GM12878 (cell line): ENCODE measurements around the gene LILRB3. TPM values are rescaled to one million over a fixed set of nuclear protein-coding genes. Genes with fewer than 3 reads are reported as not detected.
"Not testable (repeated sequence)": the region's sequence is repeated elsewhere in the genome, so short reads cannot be mapped to it uniquely, and the experiment has no call there.

Experiments
- ATAC-seq: fragments of 200-7000 bp; cut with Tn5 transposase; 3 replicates; pipeline ENCODE4 v1.9.1; 2020; ENCODE audit warnings: mild to moderate bottlenecking, moderate library complexity
- BruUV-seq: library from RNA; stranded (reverse); fragments of 400-500 nt; replicated peaks from 2 replicates; lab custom pipeline; 2021; lab: Mats Ljungman, UMichigan
- CTCF ChIA-PET: fragments of 300-600 bp; sonication (Branson Sonifier 250); formaldehyde crosslinking; extraction: SDS; loops from one replicate; lab custom pipeline; 2021; ENCODE audit warnings: inconsistent platforms; lab: Yijun Ruan, JAX
- POLR2A ChIA-PET: fragments of 350-600 bp; formaldehyde crosslinking; extraction: SDS; loops from one replicate; lab custom pipeline; 2021; ENCODE audit warnings: inconsistent platforms; lab: Charles Lee
- RAD21 ChIA-PET: fragments of 300-600 bp; sonication (Branson Sonifier 250); formaldehyde crosslinking; loops from one replicate; lab custom pipeline; 2023; ENCODE audit warnings: antibody characterized with exemption; ENCODE audit not compliant: unreplicated experiment; lab: Charles Lee
- SMC1A ChIA-PET: fragments of 300-600 bp; sonication (Branson Sonifier 250); formaldehyde crosslinking; loops from one replicate; lab custom pipeline; 2023; ENCODE audit not compliant: unreplicated experiment, uncharacterized antibody; lab: Charles Lee
- DNase-seq: peaks from one replicate; pipeline ENCODE4 v3.0.0-alpha.2; 2011; ENCODE audit warnings: low read depth, low spot score
- FAIRE-seq: peaks from 3 replicates; lab custom pipeline; 2011; peaks lifted over from hg19 to GRCh38; lab: Jason Lieb, UNC
- H2AFZ ChIP-seq: 2 replicates; pipeline ENCODE4 v1.6.0; 2011; ENCODE audit warnings: low read depth, low read length, control low read depth; ENCODE audit not compliant: control insufficient read depth
- H3K27ac ChIP-seq: 2 replicates; pipeline ENCODE4 v1.5.1; 2011; ENCODE audit warnings: control low read depth; ENCODE audit not compliant: control insufficient read depth, insufficient read depth
- H3K27me3 ChIP-seq, 2 experiments: replicated peaks in 1 of 2; 2 replicates each; pipeline versions ENCODE4 v1.6.0 to v1.6.1; 2011; ENCODE audit warnings: low read length in 1 of 2; ENCODE audit not compliant: control insufficient read depth in 2 of 2, insufficient read depth in 2 of 2
- H3K36me3 ChIP-seq, 2 experiments: 2 replicates each; pipeline ENCODE4 v1.5.1; 2011; ENCODE audit warnings: low read length in 1 of 2; ENCODE audit not compliant: control insufficient read depth in 2 of 2, insufficient read depth in 2 of 2
- H3K4me1 ChIP-seq: 2 replicates; pipeline ENCODE4 v1.6.1; 2011; ENCODE audit warnings: mild to moderate bottlenecking, low read length, moderate library complexity, mixed read lengths; ENCODE audit not compliant: control insufficient read depth, insufficient read depth
- H3K4me2 ChIP-seq: 2 replicates; pipeline ENCODE4 v1.6.0; 2011; ENCODE audit warnings: control low read depth; ENCODE audit not compliant: control insufficient read depth, insufficient read depth
- H3K4me3 ChIP-seq: fragments of 200-600 bp; sonication (generic); 2 replicates; pipeline ENCODE4 v1.5.1; 2016
- H3K79me2 ChIP-seq: 2 replicates; pipeline ENCODE4 v1.6.0; 2011; ENCODE audit warnings: low read length; ENCODE audit not compliant: control insufficient read depth, insufficient read depth
- H3K9ac ChIP-seq: 2 replicates; pipeline ENCODE4 v1.8.0; 2011; ENCODE audit warnings: low read length, control low read depth, mixed read lengths; ENCODE audit not compliant: control insufficient read depth, insufficient read depth
- H3K9me3 ChIP-seq: replicated peaks from 3 replicates; pipeline ENCODE4 v1.5.1; 2011; ENCODE audit warnings: mild to moderate bottlenecking, low read length; ENCODE audit not compliant: control insufficient read depth, insufficient read depth
- H4K20me1 ChIP-seq: 2 replicates; pipeline ENCODE4 v1.6.0; 2011; ENCODE audit not compliant: control insufficient read depth, insufficient read depth
- ATF2 ChIP-seq: IDR thresholded peaks from 2 replicates; pipeline ENCODE4 v1.6.1; 2012; ENCODE audit warnings: low read length, inconsistent platforms
- KLF5 ChIP-seq: fragments of 450-650 bp; IDR thresholded peaks from 2 replicates; pipeline ENCODE4 v1.6.1; 2014; ENCODE audit warnings: mild to moderate bottlenecking; ENCODE audit not compliant: partially characterized antibody
- MEF2A ChIP-seq: IDR thresholded peaks from 2 replicates; pipeline ENCODE4 v1.6.1; 2011; ENCODE audit warnings: low read depth, mild to moderate bottlenecking, low read length, moderate library complexity; ENCODE audit not compliant: insufficient read depth
- MYB ChIP-seq: fragments of 150-350 bp; IDR thresholded peaks from 2 replicates; pipeline ENCODE4 v1.6.1; 2014; ENCODE audit warnings: mild to moderate bottlenecking, low read depth, low read length, borderline replicate concordance
- PAX8 ChIP-seq: fragments of 450-650 bp; IDR thresholded peaks from 2 replicates; pipeline ENCODE4 v1.6.1; 2017; ENCODE audit warnings: mild to moderate bottlenecking, moderate library complexity
- RUNX3 ChIP-seq: IDR thresholded peaks from 2 replicates; pipeline ENCODE4 v1.6.1; 2012; ENCODE audit warnings: low read length, inconsistent platforms
- YY1 ChIP-seq: IDR thresholded peaks from 2 replicates; pipeline ENCODE4 v1.6.1; 2011; ENCODE audit warnings: low read depth, mild to moderate bottlenecking, low read length
- ZNF622 ChIP-seq: fragments of 450-650 bp; IDR thresholded peaks from 2 replicates; pipeline ENCODE4 v1.6.1; 2017; ENCODE audit warnings: mild to moderate bottlenecking, inconsistent platforms
- WGBS: methylation state at CpG from one replicate; pipeline ENCODE4 v1.1.6; 2016; ENCODE audit warnings: low lambda C conversion rate; ENCODE audit not compliant: insufficient replicate concordance, insufficient coverage; ENCODE audit errors: missing lambda C conversion rate; 5-methylcytosine and 5-hydroxymethylcytosine counted together
- in situ Hi-C: fragments of 300-500 bp; cut with MboI; formaldehyde crosslinking; loops from 9 replicates; pipeline ENCODE4 v1.14.3; 2018; ENCODE audit warnings: mixed read lengths
- intact Hi-C: fragments of 100-400 bp; cut with micrococcal nuclease; formaldehyde crosslinking; loops from one replicate; pipeline ENCODE4 v1.14.2; 2022; ENCODE audit not compliant: unreplicated experiment
- polyA plus RNA-seq, 11 experiments: library from polyadenylated mRNA; depleted of rRNA in 4 of 11; unstranded in 6 of 11; stranded (reverse) in 5 of 11; fragments of >200 nt; fragmentation: Nextera tagmentation in 4 of 11; fragmentation: Illumina TruSeq in 1 of 11; extraction: Ambion mirVana in 4 of 11; extraction: Trizol in 1 of 11; gene quantifications; 1 replicate in 1 of 11; 2 replicates in 10 of 11; pipeline versions ENCODE4 v1.2.1 to v1.2.3, GENCODE V29; 2011 to 2016; ENCODE audit warnings: inconsistent platforms in 2 of 11, missing spikeins in 2 of 11, low read depth in 1 of 11
- total RNA-seq, 4 experiments: library from RNA; depleted of rRNA in 3 of 4; stranded (reverse); fragments of >200 nt in 3 of 4; fragmentation: Illumina TruSeq in 1 of 4; extraction: Trizol in 1 of 4; gene quantifications; 2 replicates each; pipeline versions ENCODE4 v1.2.1 to v1.2.3, GENCODE V29; 2013 to 2021
- TF ChIP-seq, protein P1 (sequence below): IDR thresholded peaks from 2 replicates; pipeline ENCODE4 v1.6.1; 2012; ENCODE audit warnings: low read depth, low read length, improper control_type of control experiment
- TF ChIP-seq, protein P2 (sequence below), 3 experiments: IDR thresholded peaks in 2 of 3; conservative IDR thresholded peaks in 1 of 3; 2 replicates each; pipeline ENCODE4 v1.5.1; 2011; ENCODE audit warnings: low read depth in 3 of 3, low read length in 3 of 3, mild to moderate bottlenecking in 3 of 3, control low read depth in 2 of 3, moderate library complexity in 2 of 3, inconsistent platforms in 1 of 3, mixed read lengths in 1 of 3; ENCODE audit not compliant: control insufficient read depth in 2 of 3, insufficient read depth in 1 of 3; ENCODE audit errors: extremely low read depth in 1 of 3

The LILRB3 gene
- total and polyA plus RNA-seq, 10 of the 15 experiments (the other 5 are each of a cell fraction or from before 2014, with no cell fraction given): 0.04 to 1.1 (median 0.18) TPM; not detected in 1

- ATAC-seq, H3K9ac ChIP-seq, RAD21 ChIA-PET, H3K9me3 ChIP-seq, H4K20me1 ChIP-seq, H3K36me3 ChIP-seq, H3K4me2 ChIP-seq, BruUV-seq, H2AFZ ChIP-seq, in situ Hi-C loops, FAIRE-seq, DNase-seq, H3K4me1 ChIP-seq, H3K27ac ChIP-seq, intact Hi-C loops, H3K27me3 ChIP-seq, H3K4me3 ChIP-seq, H3K79me2 ChIP-seq: not testable (repeated sequence)
- SMC1A ChIA-PET: interaction anchor here (0.7 kb wide), 1 partner anchor 150 kb away, joined by 4 read pairs; no protein-coding TSS in a partner anchor
- WGBS: 41% methylated on average over 15 of the region's 23 CpGs
- POLR2A ChIA-PET: interaction anchor here (0.5 kb wide), 1 partner anchor 1499 kb away, joined by 3 read pairs; no protein-coding TSS in a partner anchor
- CTCF ChIA-PET: interaction anchor here (2.6 kb wide), 1 partner anchor 61 kb away, joined by 9 read pairs; no protein-coding TSS in a partner anchor
Measured at GRCh38 chr19:54171736-54172431, 50.9 kb downstream of the LILRB3 start.

DNA sequence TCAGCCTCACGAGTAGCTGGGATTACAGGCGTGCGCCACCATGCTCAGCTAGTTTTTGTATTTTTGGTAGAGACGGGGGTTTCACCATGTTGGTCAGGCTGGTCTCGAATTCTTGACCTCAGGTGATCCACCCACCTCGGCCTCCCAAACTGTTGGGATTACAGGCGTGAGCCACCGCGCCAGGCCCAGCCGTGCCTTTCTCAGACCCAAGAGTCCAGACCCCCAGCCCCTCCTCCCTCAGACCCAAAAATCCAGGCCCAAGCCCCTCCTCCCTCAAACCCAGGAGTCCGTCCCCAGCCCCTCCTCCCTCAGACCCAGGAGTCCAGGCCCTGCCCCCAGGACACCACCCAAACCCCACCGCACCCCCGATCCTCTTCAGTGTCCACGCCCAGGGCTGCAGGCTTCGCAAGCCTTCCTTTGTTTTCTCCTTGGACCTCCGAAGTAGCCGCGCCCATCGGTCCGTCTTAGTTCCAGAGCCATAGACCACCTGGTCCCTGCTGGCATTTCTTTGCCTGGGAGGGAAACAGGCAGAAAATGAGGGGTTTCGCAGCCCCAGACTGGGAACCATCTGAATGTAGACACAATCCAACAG, 53.6 kb downstream of the LILRB3 start:
- ATAC-seq (no peak), FAIRE-seq (no peak), DNase-seq (no peak)
- H3K4me2 ChIP-seq: no peak overlapping the region
- no TSS peak for BruUV-seq
- H3K27ac ChIP-seq: no peak overlapping the region
- ChIA-PET CTCF (interaction anchor here (0.8 to 2.6 kb wide), 5 partner anchors 11 to 97 kb away, joined by 3 to 9 read pairs (median 4); no protein-coding TSS in a partner anchor), RAD21 (interaction anchor here (1.0 to 1.2 kb wide), 2 partner anchors 10 to 63 kb away, joined by 3 to 5 read pairs; partner anchors contain the start of gene LENG1), POLR2A (interaction anchor here (0.7 kb wide), 1 partner anchor 259 kb away, joined by 4 read pairs; no protein-coding TSS in a partner anchor), SMC1A (interaction anchor here (0.7 kb wide), 1 partner anchor 20 kb away, joined by 3 read pairs; the partner anchor contains the start of gene MBOAT7)
- H3K36me3 ChIP-seq: no peaks in the 10 kb centered on the region
- H3K4me1 ChIP-seq: no peaks in the 10 kb centered on the region
- no peak overlapping the region for H2AFZ ChIP-seq
- no peak overlapping the region for H3K4me3 ChIP-seq
- intact Hi-C loops: no loop called here
- no peaks in the 10 kb centered on the region for H3K79me2 ChIP-seq
- 58% methylated on average over 19 of the region's 21 CpGs for WGBS
- in situ Hi-C loops: no loop called here
- H3K9ac ChIP-seq: no peak overlapping the region
- H3K9me3 ChIP-seq: no peaks in the 10 kb centered on the region; the same call in 2 of the 3 replicates
- no peaks in the 10 kb centered on the region for H3K27me3 ChIP-seq
- no peaks in the 10 kb centered on the region for H4K20me1 ChIP-seq
- TF ChIP-seq KLF5 (no peak), ZNF622 (no peak), PAX8 (no peak), YY1 (no peak), RUNX3 (no peak), ATF2 (no peak), MEF2A (no peak), MYB (no peak)
- TF ChIP-seq, protein P1, sequence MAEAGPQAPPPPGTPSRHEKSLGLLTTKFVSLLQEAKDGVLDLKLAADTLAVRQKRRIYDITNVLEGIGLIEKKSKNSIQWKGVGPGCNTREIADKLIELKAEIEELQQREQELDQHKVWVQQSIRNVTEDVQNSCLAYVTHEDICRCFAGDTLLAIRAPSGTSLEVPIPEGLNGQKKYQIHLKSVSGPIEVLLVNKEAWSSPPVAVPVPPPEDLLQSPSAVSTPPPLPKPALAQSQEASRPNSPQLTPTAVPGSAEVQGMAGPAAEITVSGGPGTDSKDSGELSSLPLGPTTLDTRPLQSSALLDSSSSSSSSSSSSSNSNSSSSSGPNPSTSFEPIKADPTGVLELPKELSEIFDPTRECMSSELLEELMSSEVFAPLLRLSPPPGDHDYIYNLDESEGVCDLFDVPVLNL: no peak
- TF ChIP-seq, protein P2, sequence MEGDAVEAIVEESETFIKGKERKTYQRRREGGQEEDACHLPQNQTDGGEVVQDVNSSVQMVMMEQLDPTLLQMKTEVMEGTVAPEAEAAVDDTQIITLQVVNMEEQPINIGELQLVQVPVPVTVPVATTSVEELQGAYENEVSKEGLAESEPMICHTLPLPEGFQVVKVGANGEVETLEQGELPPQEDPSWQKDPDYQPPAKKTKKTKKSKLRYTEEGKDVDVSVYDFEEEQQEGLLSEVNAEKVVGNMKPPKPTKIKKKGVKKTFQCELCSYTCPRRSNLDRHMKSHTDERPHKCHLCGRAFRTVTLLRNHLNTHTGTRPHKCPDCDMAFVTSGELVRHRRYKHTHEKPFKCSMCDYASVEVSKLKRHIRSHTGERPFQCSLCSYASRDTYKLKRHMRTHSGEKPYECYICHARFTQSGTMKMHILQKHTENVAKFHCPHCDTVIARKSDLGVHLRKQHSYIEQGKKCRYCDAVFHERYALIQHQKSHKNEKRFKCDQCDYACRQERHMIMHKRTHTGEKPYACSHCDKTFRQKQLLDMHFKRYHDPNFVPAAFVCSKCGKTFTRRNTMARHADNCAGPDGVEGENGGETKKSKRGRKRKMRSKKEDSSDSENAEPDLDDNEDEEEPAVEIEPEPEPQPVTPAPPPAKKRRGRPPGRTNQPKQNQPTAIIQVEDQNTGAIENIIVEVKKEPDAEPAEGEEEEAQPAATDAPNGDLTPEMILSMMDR (IDR thresholded peaks at IDR 0.05 in 2 of 3, conservative IDR thresholded peaks at IDR 0.05 in 1 of 3; ENCODE audit: control insufficient read depth in 2 of 3, extremely low read depth in 1 of 3, insufficient read depth in 1 of 3, low read depth in 3 of 3, low read length in 3 of 3): no peak
